Glutamatergic neuron (in vitro differentiated cells): ENCODE measurements around the gene NDUFAF2. TPM values are rescaled to one million over a fixed set of nuclear protein-coding genes. Genes with fewer than 3 reads are reported as not detected.
"Not testable (repeated sequence)": the region's sequence is repeated elsewhere in the genome, so short reads cannot be mapped to it uniquely, and the experiment has no call there.

Experiments
- DNase-seq: peaks from one replicate; pipeline ENCODE4 v3.0.0; 2022
- H3K27ac Mint-ChIP-seq: one replicate; pipeline ENCODE4 v1.8.0; 2020; ENCODE audit warnings: mild to moderate bottlenecking, mixed read lengths, inconsistent platforms; ENCODE audit not compliant: unreplicated experiment
- H3K27me3 Mint-ChIP-seq: one replicate; pipeline ENCODE4 v1.8.0; 2020; ENCODE audit warnings: mild to moderate bottlenecking, moderate library complexity, mixed read lengths, inconsistent platforms; ENCODE audit not compliant: unreplicated experiment
- H3K36me3 Mint-ChIP-seq: one replicate; pipeline ENCODE4 v1.8.0; 2020; ENCODE audit warnings: mild to moderate bottlenecking, mixed read lengths, inconsistent platforms; ENCODE audit not compliant: unreplicated experiment
- H3K4me1 Mint-ChIP-seq: one replicate; pipeline ENCODE4 v1.8.0; 2020; ENCODE audit warnings: mild to moderate bottlenecking, low read depth, mixed read lengths, inconsistent platforms; ENCODE audit not compliant: unreplicated experiment
- H3K4me3 Mint-ChIP-seq: one replicate; pipeline ENCODE4 v1.8.0; 2020; ENCODE audit warnings: mild to moderate bottlenecking, mixed read lengths, inconsistent platforms; ENCODE audit not compliant: unreplicated experiment
- H3K9me3 Mint-ChIP-seq: one replicate; pipeline ENCODE4 v1.8.0; 2020; ENCODE audit warnings: mild to moderate bottlenecking, moderate library complexity, mixed read lengths, inconsistent platforms; ENCODE audit not compliant: unreplicated experiment
- total RNA-seq: library from RNA; stranded (reverse); fragmentation: NEBNext Ultra II Directional; extraction: Animal tissue kit (Norgen Biotek cat#: 25700); gene quantifications from one replicate; pipeline ENCODE4 v1.2.1, GENCODE V29; 2021; ENCODE audit not compliant: unreplicated experiment
- TF ChIP-seq, protein P1 (sequence below): fragments of 200-600 bp; sonication (generic); IDR thresholded peaks from one replicate; pipeline ENCODE4 v1.5.0; 2021; ENCODE audit not compliant: partially characterized antibody, unreplicated experiment

The NDUFAF2 gene
- total RNA-seq, 1 donor from 2014 or later = 14.2 TPM

DNA sequence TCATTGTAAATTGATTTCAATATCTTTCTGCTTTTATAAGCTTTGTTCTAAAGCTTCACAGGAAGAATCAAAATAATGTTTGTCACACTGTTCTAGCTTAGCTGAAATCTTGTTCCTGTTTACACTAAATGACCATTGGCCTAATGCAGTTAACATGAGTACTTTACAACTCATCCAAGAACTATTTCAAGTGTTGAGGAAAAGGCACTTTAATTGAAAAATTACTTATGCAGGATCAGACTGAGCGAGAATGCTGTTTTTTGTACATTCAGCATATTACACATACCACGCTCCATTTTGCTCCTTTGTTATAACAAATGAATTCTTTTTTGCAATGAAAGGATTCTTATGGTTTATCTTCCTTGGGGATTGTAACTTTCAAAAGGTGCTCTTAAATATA is 239.7 kb downstream of the NDUFAF2 start:
- no peaks in the 10 kb centered on the region for H3K9me3 Mint-ChIP-seq
- no peak for DNase-seq
- TF ChIP-seq, protein P1, sequence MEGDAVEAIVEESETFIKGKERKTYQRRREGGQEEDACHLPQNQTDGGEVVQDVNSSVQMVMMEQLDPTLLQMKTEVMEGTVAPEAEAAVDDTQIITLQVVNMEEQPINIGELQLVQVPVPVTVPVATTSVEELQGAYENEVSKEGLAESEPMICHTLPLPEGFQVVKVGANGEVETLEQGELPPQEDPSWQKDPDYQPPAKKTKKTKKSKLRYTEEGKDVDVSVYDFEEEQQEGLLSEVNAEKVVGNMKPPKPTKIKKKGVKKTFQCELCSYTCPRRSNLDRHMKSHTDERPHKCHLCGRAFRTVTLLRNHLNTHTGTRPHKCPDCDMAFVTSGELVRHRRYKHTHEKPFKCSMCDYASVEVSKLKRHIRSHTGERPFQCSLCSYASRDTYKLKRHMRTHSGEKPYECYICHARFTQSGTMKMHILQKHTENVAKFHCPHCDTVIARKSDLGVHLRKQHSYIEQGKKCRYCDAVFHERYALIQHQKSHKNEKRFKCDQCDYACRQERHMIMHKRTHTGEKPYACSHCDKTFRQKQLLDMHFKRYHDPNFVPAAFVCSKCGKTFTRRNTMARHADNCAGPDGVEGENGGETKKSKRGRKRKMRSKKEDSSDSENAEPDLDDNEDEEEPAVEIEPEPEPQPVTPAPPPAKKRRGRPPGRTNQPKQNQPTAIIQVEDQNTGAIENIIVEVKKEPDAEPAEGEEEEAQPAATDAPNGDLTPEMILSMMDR = no peak
- H3K4me1 Mint-ChIP-seq = no peaks in the 10 kb centered on the region
- no peak overlapping the region for H3K27ac Mint-ChIP-seq
- H3K36me3 Mint-ChIP-seq = no peaks in the 10 kb centered on the region
- H3K27me3 Mint-ChIP-seq = no peaks in the 10 kb centered on the region
- H3K4me3 Mint-ChIP-seq = no peak overlapping the region

DNA sequence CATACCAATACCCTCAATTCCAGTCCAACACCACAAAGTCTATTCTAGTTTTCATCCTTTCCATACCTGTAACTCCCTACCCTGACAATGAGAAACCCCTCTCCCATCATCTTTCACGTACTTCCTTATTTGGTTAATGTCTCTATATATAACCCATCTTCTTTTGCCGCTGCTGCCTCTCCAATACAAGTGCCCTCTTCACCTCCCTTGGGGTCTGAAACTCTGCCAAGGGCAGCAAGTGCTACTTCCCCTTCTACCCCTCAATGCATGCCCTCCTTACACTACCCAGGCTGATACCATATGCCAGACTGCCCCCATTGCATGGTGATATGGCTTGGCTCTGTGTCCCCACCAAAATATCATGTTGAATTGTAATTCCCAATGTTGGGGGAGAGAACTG is 241.6 kb downstream of the NDUFAF2 start:
- Mint-ChIP-seq H3K27ac (no peak overlapping the region), H3K9me3 (no peaks in the 10 kb centered on the region), H3K4me1 (no peaks in the 10 kb centered on the region), H3K27me3 (no peaks in the 10 kb centered on the region), H3K4me3 (no peak overlapping the region), H3K36me3 (no peaks in the 10 kb centered on the region)
- no peak for DNase-seq
- TF ChIP-seq, protein P1 = no peak

DNA sequence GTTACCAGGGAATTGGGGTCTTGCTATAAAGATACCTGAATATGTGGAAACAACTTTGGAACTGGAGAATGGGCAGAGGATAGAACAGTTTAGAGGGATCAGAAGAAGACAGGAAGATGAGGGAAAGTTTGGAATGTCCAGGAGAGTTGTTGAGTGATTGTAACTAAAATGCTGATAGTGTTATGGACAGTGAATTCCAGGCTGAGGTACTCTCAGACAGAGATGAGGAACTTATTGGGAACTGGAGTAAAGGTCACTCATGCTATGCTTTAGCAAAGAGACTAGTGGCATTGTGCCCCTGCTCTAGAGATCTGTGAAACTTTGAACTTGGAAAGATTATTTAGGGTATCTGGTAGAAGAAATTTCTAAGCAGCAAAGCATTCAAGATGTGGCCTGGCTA is 242.3 kb downstream of the NDUFAF2 start:
- H3K36me3 Mint-ChIP-seq, DNase-seq, H3K27ac Mint-ChIP-seq, H3K4me1 Mint-ChIP-seq, H3K4me3 Mint-ChIP-seq, H3K9me3 Mint-ChIP-seq, H3K27me3 Mint-ChIP-seq: not testable (repeated sequence)

DNA sequence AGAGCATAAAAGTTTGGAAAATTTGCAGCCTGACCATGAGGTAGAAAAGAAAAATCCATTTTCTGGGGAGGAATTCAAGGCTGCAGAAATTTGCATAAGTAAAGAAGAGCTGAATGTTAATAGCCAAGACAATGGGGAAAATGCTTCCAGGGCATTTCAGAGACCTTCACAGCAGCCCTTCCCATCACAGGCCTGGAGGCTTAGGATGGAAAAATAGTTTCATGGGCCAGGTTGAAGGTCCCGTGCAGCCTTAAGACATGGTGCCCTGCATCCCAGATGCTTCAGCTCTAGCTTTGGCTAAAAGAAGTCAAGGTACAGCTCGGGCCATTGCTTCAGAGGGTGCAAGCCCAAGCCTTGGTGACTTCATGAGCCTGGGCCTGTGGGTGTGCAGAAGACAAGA is 242.8 kb downstream of the NDUFAF2 start:
- not testable (repeated sequence) for H3K27me3 Mint-ChIP-seq, H3K4me3 Mint-ChIP-seq, H3K9me3 Mint-ChIP-seq, H3K36me3 Mint-ChIP-seq, H3K4me1 Mint-ChIP-seq, H3K27ac Mint-ChIP-seq, DNase-seq

DNA sequence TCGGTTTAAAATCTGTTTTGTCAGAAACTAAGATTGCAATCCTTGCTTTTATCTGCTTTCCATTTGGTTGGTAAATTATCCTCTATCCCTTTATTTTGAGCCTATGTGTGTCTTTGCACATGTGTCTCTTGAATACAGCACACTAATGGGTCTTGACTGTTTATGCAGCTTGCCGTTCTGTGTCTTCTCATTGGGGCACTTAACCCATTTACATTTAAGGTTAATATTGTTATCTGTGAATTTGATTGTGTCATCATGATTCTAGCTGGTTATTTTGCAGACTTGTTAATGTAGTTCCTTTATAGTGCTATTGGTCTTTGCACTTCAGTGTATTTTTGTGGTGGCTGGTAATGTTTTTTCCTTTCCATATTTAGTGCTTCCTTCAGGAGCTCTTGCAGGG is 253.6 kb downstream of the NDUFAF2 start:
- Mint-ChIP-seq H3K27ac (no peak overlapping the region), H3K4me1 (peaks cover 6% of the 10 kb centered on the region), H3K27me3 (peaks cover 2% of the 10 kb centered on the region), H3K9me3 (peaks cover 2% of the 10 kb centered on the region), H3K36me3 (peaks cover 4% of the 10 kb centered on the region), H3K4me3 (no peak overlapping the region)
- TF ChIP-seq, protein P1 = no peak
- no peak for DNase-seq

DNA sequence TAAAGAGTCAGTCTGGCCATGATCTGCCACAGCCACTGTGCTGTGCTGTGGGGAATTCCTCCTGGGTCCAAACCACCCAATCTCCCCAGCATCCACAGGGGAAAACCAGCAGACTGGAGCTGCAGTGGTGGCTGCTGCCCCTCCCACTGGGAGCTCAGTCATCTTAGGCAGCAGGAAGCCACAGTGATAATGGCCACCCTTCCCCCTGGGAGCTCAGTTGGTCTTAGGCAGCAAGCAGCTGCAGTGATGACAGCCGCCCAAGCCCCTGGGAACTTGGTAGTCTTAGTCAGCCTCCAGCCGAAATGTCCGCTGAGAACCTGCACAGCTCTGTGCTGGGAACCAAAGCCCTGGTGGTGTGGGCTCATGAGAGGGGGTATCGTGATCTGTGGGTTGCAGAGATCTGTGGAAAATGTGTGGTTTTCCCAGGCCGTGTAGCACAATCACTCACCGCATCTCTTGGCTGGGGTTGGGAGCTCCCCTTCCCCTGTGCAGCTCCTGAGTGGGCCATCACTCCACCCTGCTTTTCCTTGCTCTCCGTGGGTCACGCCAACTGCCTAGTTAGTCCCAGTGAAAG is 255.7 kb downstream of the NDUFAF2 start:
- H3K4me3 Mint-ChIP-seq = no peak overlapping the region
- TF ChIP-seq, protein P1 = no peak
- peak overlapping the region; percentile 57 for H3K27ac Mint-ChIP-seq
- H3K4me1 Mint-ChIP-seq = peaks cover 6% of the 10 kb centered on the region
- peaks cover 10% of the 10 kb centered on the region for H3K36me3 Mint-ChIP-seq
- peaks cover 3% of the 10 kb centered on the region for H3K9me3 Mint-ChIP-seq
- peaks cover 2% of the 10 kb centered on the region for H3K27me3 Mint-ChIP-seq
- DNase-seq = peak; percentile 50
